Vagina (tissue), 2 donors: ENCODE measurements around the gene ZBTB7C. TPM values are rescaled to one million over a fixed set of nuclear protein-coding genes. Genes with fewer than 3 reads are reported as not detected.
A peak's percentile ranks its signal among the peaks of the same experiment; 100 is the strongest.

Experiments used
- DNase-seq, 2 donors: peaks; one replicate each; pipeline ENCODE4 v3.0.0-alpha.2; 2017; ENCODE audit errors: extremely low spot score in 2 of 2
- H3K27ac ChIP-seq: fragments of 200-600 bp; sonication (generic); one replicate; pipeline ENCODE4 v1.5.1; 2019
- H3K27me3 ChIP-seq: fragments of 200-600 bp; sonication (generic); one replicate; pipeline ENCODE4 v1.5.1; 2019
- H3K36me3 ChIP-seq, 2 donors: fragments of 200-600 bp; sonication (generic); one replicate each; pipeline ENCODE4 v1.5.1; 2017 to 2019
- H3K4me1 ChIP-seq: fragments of 200-600 bp; sonication (generic); one replicate; pipeline ENCODE4 v1.5.1; 2019
- H3K4me3 ChIP-seq, 2 donors: fragments of 200-600 bp; sonication (generic); 1 replicate in 1 of 2; 2 replicates in 1 of 2; pipeline ENCODE4 v1.5.1; 2016 to 2019
- H3K9me3 ChIP-seq: fragments of 200-600 bp; sonication (generic); one replicate; pipeline ENCODE4 v1.5.1; 2019
- CTCF ChIP-seq, 3 experiments: fragments of 450-650 bp in 2 of 3; fragments of 200-600 bp in 1 of 3; sonication (generic) in 1 of 3; IDR thresholded peaks; one replicate each; pipeline ENCODE4 v1.5.1; 2017 to 2019; ENCODE audit warnings: antibody characterized with exemption in 3 of 3, mild to moderate bottlenecking in 2 of 3, moderate library complexity in 2 of 3
- POLR2A ChIP-seq, 2 donors: fragments of 450-650 bp; IDR thresholded peaks; one replicate each; pipeline ENCODE4 v1.6.1; 2017; ENCODE audit warnings: antibody characterized with exemption in 2 of 2, mild to moderate bottlenecking in 2 of 2, moderate library complexity in 2 of 2
- POLR2AphosphoS5 ChIP-seq, 2 donors: sonication (generic); formaldehyde crosslinking; IDR thresholded peaks; one replicate each; pipeline ENCODE4 v1.9.0; 2017; ENCODE audit warnings: antibody characterized with exemption in 2 of 2, mild to moderate bottlenecking in 2 of 2, low read depth in 1 of 2; ENCODE audit not compliant: insufficient read depth in 1 of 2
- intact Hi-C: fragments of 100-400 bp; cut with DNase I; formaldehyde crosslinking; loops from one replicate; pipeline ENCODE4 v1.15.1; 2023
- total RNA-seq: library from RNA; depleted of rRNA; stranded (reverse); fragments of >200 nt; gene quantifications from one replicate; pipeline ENCODE4 v1.2.3, GENCODE V29; 2016

The ZBTB7C gene
- total RNA-seq, 1 donor from 2014 or later, result 40.5 TPM

- peaks cover 10% of the 10 kb centered on the region for H3K4me1 ChIP-seq
- no peaks in the 10 kb centered on the region for H3K36me3 ChIP-seq
- H3K4me3 ChIP-seq, result no peak overlapping the region
- H3K27me3 ChIP-seq, result no peaks in the 10 kb centered on the region
- DNase-seq, result no peak
- H3K27ac ChIP-seq, result no peak overlapping the region
- H3K9me3 ChIP-seq, result no peaks in the 10 kb centered on the region
- TF ChIP-seq POLR2A (IDR thresholded peaks at IDR 0.05) (no peak), POLR2AphosphoS5 (IDR thresholded peaks at IDR 0.05; ENCODE audit: insufficient read depth in 1 of 2, low read depth in 1 of 2) (no peak), CTCF (IDR thresholded peaks at IDR 0.05) (no peak)
- intact Hi-C loops, result no loop called here
These were observed 106.4 kb downstream of the ZBTB7C start for GRCh38 chr18:48302736-48303135.

GRCh38 chr18:48300463-48300961 lies 108.7 kb downstream of the ZBTB7C start:
- H3K36me3 ChIP-seq, result no peaks in the 10 kb centered on the region

GRCh38 chr18:48297139-48297538 lies 112.0 kb downstream of the ZBTB7C start:
- TF ChIP-seq POLR2AphosphoS5 (IDR thresholded peaks at IDR 0.05; ENCODE audit: insufficient read depth in 1 of 2, low read depth in 1 of 2), result no peak
- TF ChIP-seq POLR2A (IDR thresholded peaks at IDR 0.05), result no peak
- no peak for TF ChIP-seq CTCF (IDR thresholded peaks at IDR 0.05)
- H3K36me3 ChIP-seq, result no peaks in the 10 kb centered on the region
- H3K27me3 ChIP-seq, result no peaks in the 10 kb centered on the region
- intact Hi-C loops, result no loop called here
- no peak for DNase-seq
- no peaks in the 10 kb centered on the region for H3K9me3 ChIP-seq
- H3K27ac ChIP-seq, result no peak overlapping the region
- H3K4me1 ChIP-seq, result peaks cover 9% of the 10 kb centered on the region
- H3K4me3 ChIP-seq, result no peak overlapping the region

More at GRCh38 chr18:48300463-48300961, 108.7 kb downstream of the ZBTB7C start:
- no peak for DNase-seq
- no peaks in the 10 kb centered on the region for H3K27me3 ChIP-seq
- H3K4me3 ChIP-seq, result no peak overlapping the region
- H3K4me1 ChIP-seq, result peaks cover 9% of the 10 kb centered on the region
- no peak overlapping the region for H3K27ac ChIP-seq
- no peaks in the 10 kb centered on the region for H3K9me3 ChIP-seq
- TF ChIP-seq POLR2A (IDR thresholded peaks at IDR 0.05), result no peak
- no peak for TF ChIP-seq POLR2AphosphoS5 (IDR thresholded peaks at IDR 0.05; ENCODE audit: insufficient read depth in 1 of 2, low read depth in 1 of 2)
- TF ChIP-seq CTCF (IDR thresholded peaks at IDR 0.05), result no peak
- intact Hi-C loops, result no loop called here

- DNase-seq, result peak in 1 of 2 donors; percentile 67
- H3K27ac ChIP-seq, result no peak overlapping the region
- no peak overlapping the region for H3K4me3 ChIP-seq
- peaks cover 9% of the 10 kb centered on the region for H3K4me1 ChIP-seq
- H3K27me3 ChIP-seq, result no peaks in the 10 kb centered on the region
- no peaks in the 10 kb centered on the region for H3K9me3 ChIP-seq
- TF ChIP-seq POLR2AphosphoS5 (IDR thresholded peaks at IDR 0.05; ENCODE audit: insufficient read depth in 1 of 2, low read depth in 1 of 2) (no peak), CTCF (IDR thresholded peaks at IDR 0.05) (no peak), POLR2A (IDR thresholded peaks at IDR 0.05) (no peak)
- no peaks in the 10 kb centered on the region for H3K36me3 ChIP-seq
- intact Hi-C loops, result no loop called here
These were observed 112.6 kb downstream of the ZBTB7C start for GRCh38 chr18:48296581-48296980.

- Histone ChIP-seq H3K27me3 (no peaks in the 10 kb centered on the region), H3K27ac (no peak overlapping the region), H3K4me3 (no peak overlapping the region), H3K4me1 (peaks cover 9% of the 10 kb centered on the region), H3K36me3 (no peaks in the 10 kb centered on the region), H3K9me3 (no peaks in the 10 kb centered on the region)
- TF ChIP-seq POLR2AphosphoS5 (IDR thresholded peaks at IDR 0.05; ENCODE audit: insufficient read depth in 1 of 2, low read depth in 1 of 2) (no peak), POLR2A (IDR thresholded peaks at IDR 0.05) (no peak), CTCF (IDR thresholded peaks at IDR 0.05) (no peak)
- intact Hi-C loops, result no loop called here
- DNase-seq, result peak in 1 of 2 donors; percentile 91
These were observed 113.4 kb downstream of the ZBTB7C start for GRCh38 chr18:48295586-48296311.
